GM12891 (cell line): ENCODE results near the gene MEX3B.

Experiments
- POLR2A ChIP-seq: IDR thresholded peaks from 2 replicates; pipeline ENCODE4 v1.6.1; 2011; ENCODE audit warnings: low read depth, low read length, control low read depth
- POLR2AphosphoS5 ChIP-seq: IDR thresholded peaks from 2 replicates; pipeline ENCODE4 v1.6.1; 2011; ENCODE audit warnings: low read depth, low read length, control low read depth
- POU2F2 ChIP-seq: IDR thresholded peaks from 2 replicates; pipeline ENCODE4 v1.6.1; 2011; ENCODE audit warnings: low read depth, mild to moderate bottlenecking, control low read depth, low read length, moderate library complexity
- SPI1 ChIP-seq: IDR thresholded peaks from 2 replicates; pipeline ENCODE4 v1.6.1; 2011; ENCODE audit warnings: low read depth, low read length, control low read depth
- TAF1 ChIP-seq: IDR thresholded peaks from 2 replicates; pipeline ENCODE4 v1.6.1; 2011; ENCODE audit warnings: low read depth, low read length, control low read depth

DNA sequence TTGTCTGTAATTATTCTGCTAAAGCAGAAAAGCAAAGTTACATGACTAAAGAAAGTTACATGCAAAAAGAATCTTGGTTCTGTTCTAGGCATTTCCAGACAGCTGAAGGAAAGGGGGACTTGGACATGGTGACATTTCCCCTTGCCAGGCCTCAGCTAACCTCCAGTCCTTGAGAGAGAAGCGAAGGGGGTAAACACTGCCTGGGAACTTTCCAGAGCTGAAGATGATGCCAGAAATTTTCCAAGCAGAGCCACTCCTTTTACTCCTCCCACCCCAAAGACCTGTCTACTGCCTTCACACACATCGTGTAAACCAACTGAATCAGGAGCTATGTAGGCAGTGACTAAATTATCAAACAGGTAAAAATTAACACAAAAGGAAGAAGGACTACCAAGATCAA is 5.4 kb downstream of the MEX3B start:
- TF ChIP-seq TAF1 (no peak), POLR2A (no peak), POLR2AphosphoS5 (no peak), SPI1 (no peak), POU2F2 (no peak)
